HepG2 (cell line): ENCODE results near the gene ST6GALNAC6. TPM values are rescaled to one million over a fixed set of nuclear protein-coding genes. Genes with fewer than 3 reads are reported as not detected.

ENCODE experiments used
- AGO2 ChIP-seq: fragments of 200-400 bp; formaldehyde crosslinking; optimal IDR thresholded peaks from 2 replicates; pipeline ENCODE3; 2017; ENCODE audit warnings: mild to moderate bottlenecking, low read depth, low read length, moderate library complexity
- ASH2L ChIP-seq: fragments of 300-600, 200-600 bp; sonication (generic); IDR thresholded peaks from 2 replicates; pipeline ENCODE4 v1.7.0; 2017; ENCODE audit warnings: low read depth, mild to moderate bottlenecking, moderate library complexity, mixed read lengths, low read length; ENCODE audit not compliant: insufficient read length
- ATAD3A ChIP-seq: sonication (generic); formaldehyde crosslinking; IDR thresholded peaks from 2 replicates; pipeline ENCODE4 v1.4.0; 2020; ENCODE audit warnings: missing genetic modification reagents
- GABPB1 ChIP-seq: IDR thresholded peaks from 2 replicates; pipeline ENCODE4 v1.6.1; 2016; ENCODE audit warnings: mild to moderate bottlenecking, missing genetic modification reagents, moderate library complexity, missing compliant biosample characterization
- MED13 ChIP-seq: sonication (generic); formaldehyde crosslinking; IDR thresholded peaks from 2 replicates; pipeline ENCODE4 v1.5.0; 2020; ENCODE audit warnings: missing genetic modification reagents
- PCBP1 ChIP-seq: fragments of 200-400 bp; formaldehyde crosslinking; IDR thresholded peaks from 2 replicates; pipeline ENCODE4 v1.6.1; 2017; ENCODE audit warnings: mild to moderate bottlenecking, low read depth, low read length, borderline replicate concordance
- PRDM15 ChIP-seq: sonication (generic); formaldehyde crosslinking; IDR thresholded peaks from 2 replicates; pipeline ENCODE4 v1.4.0; 2020; ENCODE audit warnings: missing genetic modification reagents
- RAD21 ChIP-seq: fragments of 450-650 bp; formaldehyde crosslinking; IDR thresholded peaks from 2 replicates; pipeline ENCODE4 v1.5.0; 2020; ENCODE audit warnings: mild to moderate bottlenecking
- SAP130 ChIP-seq: IDR thresholded peaks from 2 replicates; pipeline ENCODE4 v1.6.1; 2016; ENCODE audit warnings: low read depth
- SMAD1 ChIP-seq: sonication (generic); formaldehyde crosslinking; IDR thresholded peaks from 2 replicates; pipeline ENCODE4 v1.4.0; 2020; ENCODE audit warnings: missing genetic modification reagents, low read depth, mild to moderate bottlenecking, borderline replicate concordance
- SPEN ChIP-seq: sonication (generic); formaldehyde crosslinking; IDR thresholded peaks from 2 replicates; pipeline ENCODE4 v1.5.1; 2020; ENCODE audit warnings: low read depth, mild to moderate bottlenecking, missing genetic modification reagents
- SRSF1 ChIP-seq: fragments of 200-400 bp; formaldehyde crosslinking; optimal IDR thresholded peaks from 2 replicates; pipeline ENCODE3; 2017; ENCODE audit warnings: mild to moderate bottlenecking, low read depth, low read length, moderate library complexity
- ZFAT ChIP-seq: sonication (generic); formaldehyde crosslinking; conservative IDR thresholded peaks from 2 replicates; pipeline ENCODE4 v1.8.1; 2023; ENCODE audit warnings: missing genetic modification reagents, inconsistent platforms
- ZFP82 ChIP-seq: sonication (generic); formaldehyde crosslinking; IDR thresholded peaks from 2 replicates; pipeline ENCODE4 v1.5.1; 2020; ENCODE audit warnings: mild to moderate bottlenecking, missing genetic modification reagents, borderline replicate concordance
- ZNF12 ChIP-seq: sonication (generic); formaldehyde crosslinking; IDR thresholded peaks from 2 replicates; pipeline ENCODE4 v1.5.0; 2020; ENCODE audit warnings: missing genetic modification reagents
- ZSCAN9 ChIP-seq: IDR thresholded peaks from 2 replicates; pipeline ENCODE4 v1.6.1; 2016; ENCODE audit warnings: borderline replicate concordance
- polyA plus RNA-seq, 8 experiments: library from polyadenylated mRNA; depleted of rRNA in 3 of 8; stranded (reverse) in 7 of 8; unstranded in 1 of 8; fragments of >200 nt; fragmentation: Illumina TruSeq in 4 of 8; extraction: Trizol in 4 of 8; gene quantifications; 2 replicates each; pipeline versions ENCODE4 v1.2.1 to v1.2.3, GENCODE V29; 2011 to 2016; ENCODE audit warnings: low read depth in 4 of 8, missing spikeins in 1 of 8, mixed read lengths in 1 of 8; ENCODE audit not compliant: insufficient read depth in 1 of 8
- total RNA-seq, 5 experiments: library from RNA; depleted of rRNA; stranded (reverse); fragments of >200 nt; fragmentation: Illumina TruSeq; extraction: Trizol; gene quantifications; 2 replicates each; pipeline ENCODE4 v1.2.3, GENCODE V29; 2016; ENCODE audit warnings: low read depth in 1 of 5
- TF ChIP-seq, protein P1 (sequence below): sonication (generic); formaldehyde crosslinking; conservative IDR thresholded peaks from 2 replicates; pipeline ENCODE4 v1.4.0; 2020; ENCODE audit warnings: missing genetic modification reagents
- TF ChIP-seq, protein P2 (sequence below), 2 experiments: sonication (generic) in 1 of 2; formaldehyde crosslinking in 1 of 2; IDR thresholded peaks; 2 replicates each; pipeline versions ENCODE4 v1.4.0 to v1.6.1; 2016 to 2020; ENCODE audit warnings: borderline replicate concordance in 1 of 2, low read depth in 1 of 2, mild to moderate bottlenecking in 1 of 2, missing genetic modification reagents in 1 of 2

The ST6GALNAC6 gene
- total and polyA plus RNA-seq, 2 of the 13 experiments (the other 11 are each of a cell fraction or from before 2014, with no cell fraction given) = 18.5 to 65.4 TPM

DNA sequence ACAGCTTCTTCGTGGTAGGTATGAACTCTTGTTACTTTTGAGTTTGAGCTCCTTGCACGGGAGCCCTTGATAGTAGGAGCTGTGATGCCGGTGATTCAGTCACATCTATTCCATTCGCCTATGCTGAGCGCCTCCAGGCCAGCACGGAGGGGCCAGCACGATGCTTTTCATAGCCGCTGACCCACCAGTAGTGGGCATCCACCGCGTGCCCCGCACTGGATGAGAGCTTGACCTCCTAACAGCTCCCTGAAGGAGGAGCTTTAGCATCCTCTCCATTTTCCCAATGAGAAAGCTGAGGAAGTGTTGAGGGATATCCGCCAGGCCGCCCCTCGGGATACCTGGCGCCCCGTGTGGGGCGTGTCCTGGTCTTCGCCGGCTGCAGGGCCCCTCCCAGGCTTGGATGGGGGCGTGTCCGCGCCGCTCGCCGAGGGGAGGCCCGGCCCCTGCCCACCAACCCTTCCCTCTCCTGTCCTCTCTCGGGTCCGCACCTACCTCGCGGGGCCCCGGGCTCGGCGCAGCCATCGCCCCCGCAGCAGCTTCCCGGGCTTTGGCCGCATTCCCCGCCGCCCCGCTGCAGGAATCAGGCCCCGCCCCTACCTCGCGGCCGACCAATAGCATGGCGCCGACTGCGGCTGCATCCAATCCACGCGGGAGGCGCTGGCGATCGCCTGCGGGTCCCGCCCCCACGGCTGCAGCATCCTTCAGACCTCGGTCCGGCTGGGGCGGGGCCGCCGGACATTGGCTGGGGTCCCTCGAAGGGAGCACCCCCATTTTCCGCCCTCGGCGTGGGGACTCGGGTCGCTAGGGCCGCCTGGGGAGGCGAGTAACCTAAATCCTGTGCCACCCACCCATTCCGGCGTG is 31.1 kb upstream of the ST6GALNAC6 start, which contains the start of gene PIP5KL1 (continued):
- TF ChIP-seq, protein P1, sequence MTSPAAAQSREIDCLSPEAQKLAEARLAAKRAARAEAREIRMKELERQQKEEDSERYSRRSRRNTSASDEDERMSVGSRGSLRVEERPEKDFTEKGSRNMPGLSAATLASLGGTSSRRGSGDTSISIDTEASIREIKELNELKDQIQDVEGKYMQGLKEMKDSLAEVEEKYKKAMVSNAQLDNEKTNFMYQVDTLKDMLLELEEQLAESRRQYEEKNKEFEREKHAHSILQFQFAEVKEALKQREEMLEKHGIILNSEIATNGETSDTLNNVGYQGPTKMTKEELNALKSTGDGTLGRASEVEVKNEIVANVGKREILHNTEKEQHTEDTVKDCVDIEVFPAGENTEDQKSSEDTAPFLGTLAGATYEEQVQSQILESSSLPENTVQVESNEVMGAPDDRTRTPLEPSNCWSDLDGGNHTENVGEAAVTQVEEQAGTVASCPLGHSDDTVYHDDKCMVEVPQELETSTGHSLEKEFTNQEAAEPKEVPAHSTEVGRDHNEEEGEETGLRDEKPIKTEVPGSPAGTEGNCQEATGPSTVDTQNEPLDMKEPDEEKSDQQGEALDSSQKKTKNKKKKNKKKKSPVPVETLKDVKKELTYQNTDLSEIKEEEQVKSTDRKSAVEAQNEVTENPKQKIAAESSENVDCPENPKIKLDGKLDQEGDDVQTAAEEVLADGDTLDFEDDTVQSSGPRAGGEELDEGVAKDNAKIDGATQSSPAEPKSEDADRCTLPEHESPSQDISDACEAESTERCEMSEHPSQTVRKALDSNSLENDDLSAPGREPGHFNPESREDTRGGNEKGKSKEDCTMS = no peak
- TF ChIP-seq ATAD3A (no peak), SRSF1 (no peak), AGO2 (peak; percentile 79), MED13 (CRISPR knock-in tag) (no peak), ZFAT (CRISPR knock-in tag) (no peak), SMAD1 (CRISPR knock-in tag) (peak; percentile 53; the same call in 1 of the 2 replicates), ZSCAN9 (no peak), ASH2L (peak; percentile 21), SPEN (CRISPR knock-in tag) (no peak), GABPB1 (peak; percentile 65; the same call in 1 of the 2 replicates), PRDM15 (no peak), SAP130 (peak; percentile 27), ZFP82 (CRISPR knock-in tag) (no peak), RAD21 (CRISPR knock-in tag) (peak; percentile 16; the same call in 1 of the 2 replicates), PCBP1 (0 out of 2 replicates have a peak, but pooled peaks have one; percentile 25), ZNF12 (CRISPR knock-in tag) (no peak)
- TF ChIP-seq, protein P2, sequence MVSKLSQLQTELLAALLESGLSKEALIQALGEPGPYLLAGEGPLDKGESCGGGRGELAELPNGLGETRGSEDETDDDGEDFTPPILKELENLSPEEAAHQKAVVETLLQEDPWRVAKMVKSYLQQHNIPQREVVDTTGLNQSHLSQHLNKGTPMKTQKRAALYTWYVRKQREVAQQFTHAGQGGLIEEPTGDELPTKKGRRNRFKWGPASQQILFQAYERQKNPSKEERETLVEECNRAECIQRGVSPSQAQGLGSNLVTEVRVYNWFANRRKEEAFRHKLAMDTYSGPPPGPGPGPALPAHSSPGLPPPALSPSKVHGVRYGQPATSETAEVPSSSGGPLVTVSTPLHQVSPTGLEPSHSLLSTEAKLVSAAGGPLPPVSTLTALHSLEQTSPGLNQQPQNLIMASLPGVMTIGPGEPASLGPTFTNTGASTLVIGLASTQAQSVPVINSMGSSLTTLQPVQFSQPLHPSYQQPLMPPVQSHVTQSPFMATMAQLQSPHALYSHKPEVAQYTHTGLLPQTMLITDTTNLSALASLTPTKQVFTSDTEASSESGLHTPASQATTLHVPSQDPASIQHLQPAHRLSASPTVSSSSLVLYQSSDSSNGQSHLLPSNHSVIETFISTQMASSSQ (IDR thresholded peaks at IDR 0.05; ENCODE audit: low read depth) = no peak
- TF ChIP-seq, protein P2 (CRISPR knock-in tag; IDR thresholded peaks at IDR 0.05; ENCODE audit: borderline replicate concordance) = no peak
